IMR-90 (cell line): Measurements from ENCODE around the gene GNAT1. TPM values are rescaled to one million over a fixed set of nuclear protein-coding genes. Genes with fewer than 3 reads are reported as not detected.

Experiments used
- ATAC-seq: fragments of 200-7000 bp; cut with Tn5 transposase; 2 replicates; pipeline ENCODE4 v1.9.1; 2020; ENCODE audit warnings: low read depth, mild to moderate bottlenecking, moderate library complexity
- BruUV-seq: library from RNA; stranded (reverse); fragments of 400-500 nt; replicated peaks from 2 replicates; lab custom pipeline; 2021; lab: Mats Ljungman, UMichigan
- CTCF ChIA-PET: fragments of 300-600 bp; formaldehyde crosslinking; extraction: SDS; loops from one replicate; lab custom pipeline; 2021; ENCODE audit warnings: antibody characterized with exemption; lab: Yijun Ruan, JAX
- POLR2A ChIA-PET: fragments of 300-600 bp; sonication (Branson Sonifier 250); formaldehyde crosslinking; loops from one replicate; lab custom pipeline; 2022; ENCODE audit warnings: antibody characterized with exemption; ENCODE audit not compliant: unreplicated experiment; lab: Charles Lee
- DNase-seq: peaks from one replicate; pipeline ENCODE4 v3.0.0; 2013
- H2AFZ ChIP-seq: replicated peaks from 2 replicates; pipeline ENCODE3; 2013; ENCODE audit warnings: low read length, mild to moderate bottlenecking; ENCODE audit not compliant: poor library complexity
- H2AK5ac ChIP-seq: 2 replicates; pipeline ENCODE4 v1.6.1; 2013; ENCODE audit warnings: low read depth, low read length, inconsistent platforms
- H2AK9ac ChIP-seq: replicated peaks from 2 replicates; pipeline ENCODE3; 2013; ENCODE audit warnings: mild to moderate bottlenecking, low read depth, low read length, moderate library complexity; ENCODE audit not compliant: poor library complexity
- H2BK120ac ChIP-seq: 2 replicates; pipeline ENCODE4 v1.6.1; 2013; ENCODE audit warnings: low read depth, low read length, inconsistent platforms
- H2BK15ac ChIP-seq: 3 replicates; pipeline ENCODE4 v1.6.1; 2013; ENCODE audit warnings: low read depth, low read length, inconsistent platforms
- H2BK20ac ChIP-seq: 2 replicates; pipeline ENCODE4 v1.6.1; 2013; ENCODE audit warnings: low read depth, mild to moderate bottlenecking, inconsistent platforms, low read length, moderate library complexity
- H2BK5ac ChIP-seq: 2 replicates; pipeline ENCODE4 v1.6.1; 2013; ENCODE audit warnings: mild to moderate bottlenecking, low read depth, low read length, inconsistent platforms; ENCODE audit not compliant: poor library complexity, severe bottlenecking
- H3K14ac ChIP-seq: replicated peaks from 2 replicates; pipeline ENCODE4 v1.6.1; 2013; ENCODE audit warnings: low read depth, low read length, inconsistent platforms
- H3K18ac ChIP-seq: 2 replicates; pipeline ENCODE4 v1.6.1; 2013; ENCODE audit warnings: low read depth, low read length, control low read depth
- H3K23ac ChIP-seq: 2 replicates; pipeline ENCODE4 v1.6.1; 2013; ENCODE audit warnings: low read depth, low read length, inconsistent platforms
- H3K27ac ChIP-seq: 2 replicates; pipeline ENCODE4 v1.5.1; 2013; ENCODE audit warnings: mild to moderate bottlenecking, control low read depth, low read length; ENCODE audit not compliant: insufficient read depth
- H3K27me3 ChIP-seq: 2 replicates; pipeline ENCODE4 v1.6.1; 2013; ENCODE audit warnings: low read length; ENCODE audit not compliant: control insufficient read depth, insufficient read depth
- H3K36me3 ChIP-seq: 2 replicates; pipeline ENCODE4 v1.6.1; 2013; ENCODE audit warnings: low read length, mixed read lengths; ENCODE audit not compliant: control insufficient read depth, insufficient read depth
- H3K4ac ChIP-seq: 2 replicates; pipeline ENCODE4 v1.6.1; 2013; ENCODE audit warnings: low read depth, low read length, inconsistent platforms
- H3K4me1 ChIP-seq: 2 replicates; pipeline ENCODE4 v1.6.1; 2013; ENCODE audit warnings: low read length, mixed read lengths; ENCODE audit not compliant: control insufficient read depth, insufficient read depth
- H3K4me2 ChIP-seq: 2 replicates; pipeline ENCODE4 v1.6.1; 2013; ENCODE audit warnings: low read depth, mild to moderate bottlenecking, control low read depth, low read length, moderate library complexity
- H3K4me3 ChIP-seq: 2 replicates; pipeline ENCODE4 v1.5.1; 2013; ENCODE audit warnings: low read depth, mild to moderate bottlenecking, control low read depth, low read length, moderate library complexity; ENCODE audit not compliant: insufficient read depth
- H3K56ac ChIP-seq: 2 replicates; pipeline ENCODE4 v1.6.1; 2013; ENCODE audit warnings: low read length, inconsistent platforms; ENCODE audit not compliant: insufficient read depth; ENCODE audit errors: extremely low read depth
- H3K79me1 ChIP-seq, 2 experiments: 2 replicates each; pipeline ENCODE4 v1.6.1; 2013; ENCODE audit warnings: low read length in 2 of 2, inconsistent platforms in 1 of 2, low read depth in 1 of 2
- H3K9ac ChIP-seq: 2 replicates; pipeline ENCODE4 v1.6.1; 2013; ENCODE audit warnings: low read depth, low read length, control low read depth
- H3K9me1 ChIP-seq: 2 replicates; pipeline ENCODE4 v1.6.1; 2013; ENCODE audit warnings: low read length, inconsistent platforms; ENCODE audit not compliant: insufficient read depth
- H3K9me3 ChIP-seq: 2 replicates; pipeline ENCODE4 v1.6.1; 2013; ENCODE audit warnings: low read length; ENCODE audit not compliant: control insufficient read depth, insufficient read depth
- H4K20me1 ChIP-seq: 2 replicates; pipeline ENCODE4 v1.6.1; 2013; ENCODE audit warnings: low read length, inconsistent platforms; ENCODE audit not compliant: insufficient read depth
- H4K5ac ChIP-seq: 2 replicates; pipeline ENCODE4 v1.6.1; 2013; ENCODE audit warnings: mild to moderate bottlenecking, low read depth, low read length, control low read depth
- H4K8ac ChIP-seq, 2 experiments: 2 replicates each; pipeline ENCODE4 v1.6.1; 2013; ENCODE audit warnings: low read depth in 2 of 2, low read length in 2 of 2, control low read depth in 1 of 2, inconsistent platforms in 1 of 2
- H4K91ac ChIP-seq: 2 replicates; pipeline ENCODE4 v1.6.1; 2013; ENCODE audit warnings: low read depth, low read length, inconsistent platforms; ENCODE audit not compliant: insufficient read depth
- BHLHE40 ChIP-seq: fragments of 150-350 bp; IDR thresholded peaks from 2 replicates; pipeline ENCODE4 v1.6.1; 2016; ENCODE audit warnings: mild to moderate bottlenecking, low read depth, low read length
- CEBPB ChIP-seq: IDR thresholded peaks from 2 replicates; pipeline ENCODE4 v1.6.1; 2012; ENCODE audit warnings: low read depth, low read length, improper control_type of control experiment
- MXI1 ChIP-seq: IDR thresholded peaks from 2 replicates; pipeline ENCODE4 v1.6.1; 2012; ENCODE audit warnings: low read depth, mild to moderate bottlenecking, low read length, moderate library complexity, borderline replicate concordance
- NFE2L2 ChIP-seq: fragments of 150-350 bp; IDR thresholded peaks from 2 replicates; pipeline ENCODE4 v1.6.1; 2016; ENCODE audit warnings: low read depth, mild to moderate bottlenecking, low read length
- POLR2A ChIP-seq: IDR thresholded peaks from 2 replicates; pipeline ENCODE4 v1.6.1; 2012; ENCODE audit warnings: mild to moderate bottlenecking, low read depth, low read length
- RFX5 ChIP-seq: IDR thresholded peaks from 2 replicates; pipeline ENCODE4 v1.8.0; 2012; ENCODE audit warnings: low read depth, mild to moderate bottlenecking, low read length, moderate library complexity
- SMC3 ChIP-seq: fragments of 150-350 bp; IDR thresholded peaks from 2 replicates; pipeline ENCODE4 v1.6.1; 2016; ENCODE audit warnings: low read depth, mild to moderate bottlenecking, antibody characterized with exemption, low read length, moderate library complexity
- WGBS, 2 experiments: methylation state at CpG; one replicate each; pipeline versions ENCODE4 v1.1.5 to v1.1.7; 2013; ENCODE audit warnings: missing lambda C conversion rate in 2 of 2; ENCODE audit not compliant: insufficient read length in 1 of 2; ENCODE audit errors: extremely low coverage in 2 of 2; 5-methylcytosine and 5-hydroxymethylcytosine counted together
- dilution Hi-C: fragments of 300-500 bp; cut with HindIII; formaldehyde crosslinking; loops from one replicate; pipeline ENCODE4 v1.14.3; 2018; ENCODE audit warnings: low sequenced_read_pairs; ENCODE audit not compliant: unreplicated experiment
- in situ Hi-C: fragments of 300-500 bp; cut with MboI; formaldehyde crosslinking; loops from 3 replicates; pipeline ENCODE4 v1.14.3; 2019; ENCODE audit warnings: low sequenced_read_pairs, inconsistent platforms, mixed read lengths
- intact Hi-C: fragments of 100-400 bp; cut with micrococcal nuclease; formaldehyde crosslinking; loops from 2 replicates; pipeline ENCODE4 v1.10.0; 2022
- polyA plus RNA-seq, 3 experiments: library from polyadenylated mRNA; depleted of rRNA; stranded (reverse); fragments of >200 nt; gene quantifications; 2 replicates each; pipeline ENCODE4 v1.2.3, GENCODE V29; 2012; ENCODE audit warnings: low replicate concordance in 1 of 3
- total RNA-seq: library from RNA; depleted of rRNA; stranded (reverse); fragments of >200 nt; gene quantifications from 2 replicates; pipeline ENCODE4 v1.2.3, GENCODE V29; 2012

GNAT1 gene
- total and polyA plus RNA-seq, 2 of the 4 experiments (the other 2 are of a cell fraction) = not detected

DNA sequence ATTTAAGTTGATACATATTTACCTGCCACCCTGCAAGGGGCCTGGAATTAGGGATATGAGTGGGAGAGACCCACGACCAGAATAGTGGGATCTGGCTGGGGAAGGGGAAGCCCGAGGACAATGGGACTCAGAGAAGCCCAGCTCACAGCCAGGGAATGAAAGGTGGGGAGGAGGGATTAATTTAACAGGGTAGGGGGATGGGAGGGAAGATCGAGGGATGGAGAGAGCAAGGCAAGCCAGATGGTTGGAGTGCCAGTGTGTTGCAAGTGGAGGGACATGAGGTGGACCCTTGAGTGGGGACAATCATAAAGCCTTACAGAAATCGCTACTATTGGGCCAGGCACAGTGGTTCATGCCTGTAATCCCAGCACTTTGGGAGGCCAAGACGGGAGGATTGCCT is 40.2 kb downstream of the GNAT1 start:
- H4K5ac ChIP-seq = no peak overlapping the region
- no TSS peak for BruUV-seq
- H3K9me1 ChIP-seq = peaks cover 9% of the 10 kb centered on the region; the same call in 1 of the 2 replicates
- no peaks in the 10 kb centered on the region for H3K27me3 ChIP-seq
- no peak overlapping the region for H3K9ac ChIP-seq
- H4K91ac ChIP-seq = no peak overlapping the region
- no peak overlapping the region for H3K18ac ChIP-seq
- in situ Hi-C loops = no loop called here
- no peak overlapping the region for H3K4me3 ChIP-seq
- H2AK5ac ChIP-seq = no peak overlapping the region
- CTCF ChIA-PET = no interaction called here
- dilution Hi-C loops = no loop called here
- no peak overlapping the region for H2BK120ac ChIP-seq
- no peak overlapping the region for H3K27ac ChIP-seq
- peaks cover 0 to 18% of the 10 kb centered on the region in 2 experiments; a peak in 2 of 4 replicates for H3K79me1 ChIP-seq
- H3K4ac ChIP-seq = no peak overlapping the region
- no peak overlapping the region for H4K8ac ChIP-seq
- H3K4me2 ChIP-seq = no peak overlapping the region
- POLR2A ChIA-PET = no interaction called here
- peaks cover 4% of the 10 kb centered on the region; the same call in 1 of the 2 replicates for H4K20me1 ChIP-seq
- no peak overlapping the region for H3K56ac ChIP-seq
- DNase-seq = no peak
- no peak overlapping the region for H3K23ac ChIP-seq
- no peak for ATAC-seq
- TF ChIP-seq BHLHE40 (no peak), NFE2L2 (no peak), RFX5 (no peak), SMC3 (no peak), CEBPB (no peak), MXI1 (no peak), POLR2A (no peak)
- H2BK5ac ChIP-seq = no peak overlapping the region
- no peak overlapping the region for H2BK15ac ChIP-seq
- intact Hi-C loops = no loop called here
- H2AFZ ChIP-seq = no peak overlapping the region
- H3K14ac ChIP-seq = no peak overlapping the region
- H2AK9ac ChIP-seq = no peak overlapping the region
- WGBS, 2 experiments = 29% methylated on average over 2 of the region's 5 CpGs; no CpG with 5 or more reads in 1 of the 2 experiments
- H3K9me3 ChIP-seq = no peaks in the 10 kb centered on the region
- H3K36me3 ChIP-seq = no peaks in the 10 kb centered on the region
- no peak overlapping the region for H2BK20ac ChIP-seq
- peaks cover 7% of the 10 kb centered on the region for H3K4me1 ChIP-seq
